K562 (cell line): ENCODE measurements around the gene CREB3L4. TPM values are rescaled to one million over a fixed set of nuclear protein-coding genes. Genes with fewer than 3 reads are reported as not detected.

Source experiments
- BRD9 ChIP-seq: fragments of 450-650 bp; IDR thresholded peaks from 2 replicates; pipeline ENCODE4 v1.6.1; 2018; ENCODE audit warnings: low read depth; ENCODE audit not compliant: partially characterized antibody
- CBX5 ChIP-seq: IDR thresholded peaks from 2 replicates; pipeline ENCODE4 v1.6.1; 2014; ENCODE audit warnings: low read depth, borderline replicate concordance
- ELF2 ChIP-seq: fragments of 250-450 bp; sonication (Bioruptor Pico); IDR thresholded peaks from 2 replicates; pipeline ENCODE4 v1.5.0; 2021; ENCODE audit warnings: mild to moderate bottlenecking
- ERF ChIP-seq: fragments of 450-650 bp; formaldehyde crosslinking; IDR thresholded peaks from 2 replicates; pipeline ENCODE4 v1.4.0; 2020; ENCODE audit warnings: mild to moderate bottlenecking, mixed read lengths
- ETV5 ChIP-seq: sonication (generic); formaldehyde crosslinking; IDR thresholded peaks from 2 replicates; pipeline ENCODE4 v1.4.0; 2020; ENCODE audit warnings: low read depth, mild to moderate bottlenecking, missing genetic modification reagents
- EWSR1 ChIP-seq: fragments of 450-650 bp; IDR thresholded peaks from 2 replicates; pipeline ENCODE4 v1.6.1; 2018; ENCODE audit warnings: borderline replicate concordance, mild to moderate bottlenecking, low read depth, moderate library complexity; ENCODE audit not compliant: partially characterized antibody
- EZH2 ChIP-seq: IDR thresholded peaks from 2 replicates; pipeline ENCODE4 v1.6.1; 2012; ENCODE audit warnings: low read depth, mild to moderate bottlenecking, inconsistent platforms, low read length, borderline replicate concordance
- HDAC2 ChIP-seq: fragments of 450-650 bp; IDR thresholded peaks from 2 replicates; pipeline ENCODE4 v1.6.1; 2016; ENCODE audit warnings: mild to moderate bottlenecking
- TCF7L2 ChIP-seq: fragments of 150-350 bp; IDR thresholded peaks from 2 replicates; pipeline ENCODE4 v1.6.1; 2016; ENCODE audit warnings: low read depth, mild to moderate bottlenecking, low read length, moderate library complexity
- TEAD1 ChIP-seq, 2 experiments: fragments of 450-650 bp in 1 of 2; sonication (generic) in 1 of 2; formaldehyde crosslinking; IDR thresholded peaks; 2 replicates each; pipeline versions ENCODE4 v1.4.0 to v1.8.0; 2020 to 2022; ENCODE audit warnings: mild to moderate bottlenecking in 2 of 2, missing genetic modification reagents in 1 of 2
- WHSC1 ChIP-seq: IDR thresholded peaks from one replicate; pipeline ENCODE4 v1.6.1; 2012; ENCODE audit warnings: low read length, control low read depth, inconsistent platforms
- ZNF197 ChIP-seq: fragments of 200-800 bp; sonication (Bioruptor generic); IDR thresholded peaks from 2 replicates; pipeline ENCODE4 v1.6.1; 2016; ENCODE audit warnings: low read depth, missing genetic modification characterization, missing compliant biosample characterization
- ZNF239 ChIP-seq: fragments of 250-450 bp; sonication (Bioruptor Pico); IDR thresholded peaks from 2 replicates; pipeline ENCODE4 v1.4.0; 2020; ENCODE audit warnings: mild to moderate bottlenecking
- polyA plus RNA-seq, 8 experiments: library from polyadenylated mRNA; depleted of rRNA in 4 of 8; stranded (reverse) in 5 of 8; unstranded in 3 of 8; fragments of >200 nt; fragmentation: Nextera tagmentation in 2 of 8; fragmentation: Illumina TruSeq in 1 of 8; extraction: Ambion mirVana in 2 of 8; extraction: Trizol in 1 of 8; gene quantifications; 2 replicates each; pipeline versions ENCODE4 v1.2.1 to v1.2.3, GENCODE V29; 2011 to 2014; ENCODE audit warnings: inconsistent platforms in 1 of 8, missing spikeins in 1 of 8
- total RNA-seq, 7 experiments: library from RNA; depleted of rRNA in 6 of 7; stranded (reverse); fragments of >200 nt in 6 of 7; fragmentation: Illumina TruSeq in 2 of 7; extraction: Trizol in 2 of 7; gene quantifications; 2 replicates each; pipeline versions ENCODE4 v1.2.1 to v1.2.3, GENCODE V29; 2011 to 2021; ENCODE audit warnings: low replicate concordance in 1 of 7
- TF ChIP-seq, protein P1 (sequence below): sonication (generic); formaldehyde crosslinking; IDR thresholded peaks from 2 replicates; pipeline ENCODE4 v1.8.0; 2022; ENCODE audit warnings: missing genetic modification reagents, mild to moderate bottlenecking, moderate library complexity, borderline replicate concordance
- TF ChIP-seq, protein P2 (sequence below): fragments of 450-650 bp; formaldehyde crosslinking; IDR thresholded peaks from 2 replicates; pipeline ENCODE4 v1.4.0; 2022; ENCODE audit warnings: mild to moderate bottlenecking, moderate library complexity
- TF ChIP-seq, protein P3 (sequence below): sonication (generic); formaldehyde crosslinking; IDR thresholded peaks from 2 replicates; pipeline ENCODE4 v1.8.0; 2022; ENCODE audit warnings: missing genetic modification reagents, mild to moderate bottlenecking, borderline replicate concordance

Gene CREB3L4
- total and polyA plus RNA-seq, 9 of the 15 experiments (the other 6 are each of a cell fraction or from before 2014, with no cell fraction given): 9.9 to 18.6 (median 13.9) TPM

DNA sequence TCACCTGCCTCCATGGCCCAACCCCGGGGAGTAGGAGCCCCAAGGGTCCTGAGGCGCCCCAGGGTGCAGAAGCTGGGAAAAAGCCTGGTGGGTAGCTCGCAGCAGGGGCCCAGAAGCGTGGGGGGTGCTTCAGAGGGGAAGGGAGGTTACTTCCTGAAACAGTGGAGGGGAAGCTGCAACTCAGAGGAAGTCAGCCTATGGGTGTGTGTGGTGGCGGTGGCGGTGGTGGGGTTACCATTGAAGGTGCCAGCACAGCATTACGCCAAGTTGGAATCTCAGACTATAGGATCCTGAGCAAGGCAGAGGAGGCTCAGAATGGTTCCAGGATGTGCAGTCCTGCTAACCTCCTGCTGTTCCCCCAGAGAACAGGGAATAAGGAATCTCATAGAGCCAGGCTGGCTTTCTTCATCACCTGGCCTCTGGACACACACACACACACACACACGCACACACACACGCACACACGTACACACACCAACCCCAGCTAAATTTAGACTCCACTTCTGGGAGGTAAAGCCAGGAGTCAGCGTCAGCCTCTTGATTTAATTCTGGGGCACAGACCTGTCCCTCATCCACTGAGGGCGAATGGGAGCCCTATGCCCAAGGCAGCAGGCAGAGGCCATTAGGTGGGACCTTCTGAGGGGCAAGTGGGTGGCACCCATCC is 22.4 kb upstream of the CREB3L4 start (continued):
- TF ChIP-seq HDAC2 (no peak), ERF (CRISPR knock-in tag) (no peak), ETV5 (no peak; the same call in 1 of the 2 replicates), ELF2 (CRISPR knock-in tag) (no peak), ZNF197 (CRISPR knock-in tag) (no peak), TEAD1 (CRISPR knock-in tag; IDR thresholded peaks at IDR 0.05) (peak in 1 of 2 experiments; percentile 50; a peak in 1 of 4 replicates), ZNF239 (CRISPR knock-in tag) (no peak), WHSC1 (no peak), EWSR1 (no peak), BRD9 (no peak), EZH2 (no peak), CBX5 (no peak), TCF7L2 (no peak)
- TF ChIP-seq, protein P1, sequence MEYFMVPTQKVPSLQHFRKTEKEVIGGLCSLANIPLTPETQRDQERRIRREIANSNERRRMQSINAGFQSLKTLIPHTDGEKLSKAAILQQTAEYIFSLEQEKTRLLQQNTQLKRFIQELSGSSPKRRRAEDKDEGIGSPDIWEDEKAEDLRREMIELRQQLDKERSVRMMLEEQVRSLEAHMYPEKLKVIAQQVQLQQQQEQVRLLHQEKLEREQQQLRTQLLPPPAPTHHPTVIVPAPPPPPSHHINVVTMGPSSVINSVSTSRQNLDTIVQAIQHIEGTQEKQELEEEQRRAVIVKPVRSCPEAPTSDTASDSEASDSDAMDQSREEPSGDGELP: 0 out of 2 replicates have a peak, but pooled peaks have one; percentile 22
- TF ChIP-seq, protein P2, sequence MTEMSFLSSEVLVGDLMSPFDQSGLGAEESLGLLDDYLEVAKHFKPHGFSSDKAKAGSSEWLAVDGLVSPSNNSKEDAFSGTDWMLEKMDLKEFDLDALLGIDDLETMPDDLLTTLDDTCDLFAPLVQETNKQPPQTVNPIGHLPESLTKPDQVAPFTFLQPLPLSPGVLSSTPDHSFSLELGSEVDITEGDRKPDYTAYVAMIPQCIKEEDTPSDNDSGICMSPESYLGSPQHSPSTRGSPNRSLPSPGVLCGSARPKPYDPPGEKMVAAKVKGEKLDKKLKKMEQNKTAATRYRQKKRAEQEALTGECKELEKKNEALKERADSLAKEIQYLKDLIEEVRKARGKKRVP: no peak
- TF ChIP-seq, protein P3, sequence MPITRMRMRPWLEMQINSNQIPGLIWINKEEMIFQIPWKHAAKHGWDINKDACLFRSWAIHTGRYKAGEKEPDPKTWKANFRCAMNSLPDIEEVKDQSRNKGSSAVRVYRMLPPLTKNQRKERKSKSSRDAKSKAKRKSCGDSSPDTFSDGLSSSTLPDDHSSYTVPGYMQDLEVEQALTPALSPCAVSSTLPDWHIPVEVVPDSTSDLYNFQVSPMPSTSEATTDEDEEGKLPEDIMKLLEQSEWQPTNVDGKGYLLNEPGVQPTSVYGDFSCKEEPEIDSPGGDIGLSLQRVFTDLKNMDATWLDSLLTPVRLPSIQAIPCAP: 0 out of 2 replicates have a peak, but pooled peaks have one; percentile 47
